ENCODE data around the gene ZSCAN5A.

DNA sequence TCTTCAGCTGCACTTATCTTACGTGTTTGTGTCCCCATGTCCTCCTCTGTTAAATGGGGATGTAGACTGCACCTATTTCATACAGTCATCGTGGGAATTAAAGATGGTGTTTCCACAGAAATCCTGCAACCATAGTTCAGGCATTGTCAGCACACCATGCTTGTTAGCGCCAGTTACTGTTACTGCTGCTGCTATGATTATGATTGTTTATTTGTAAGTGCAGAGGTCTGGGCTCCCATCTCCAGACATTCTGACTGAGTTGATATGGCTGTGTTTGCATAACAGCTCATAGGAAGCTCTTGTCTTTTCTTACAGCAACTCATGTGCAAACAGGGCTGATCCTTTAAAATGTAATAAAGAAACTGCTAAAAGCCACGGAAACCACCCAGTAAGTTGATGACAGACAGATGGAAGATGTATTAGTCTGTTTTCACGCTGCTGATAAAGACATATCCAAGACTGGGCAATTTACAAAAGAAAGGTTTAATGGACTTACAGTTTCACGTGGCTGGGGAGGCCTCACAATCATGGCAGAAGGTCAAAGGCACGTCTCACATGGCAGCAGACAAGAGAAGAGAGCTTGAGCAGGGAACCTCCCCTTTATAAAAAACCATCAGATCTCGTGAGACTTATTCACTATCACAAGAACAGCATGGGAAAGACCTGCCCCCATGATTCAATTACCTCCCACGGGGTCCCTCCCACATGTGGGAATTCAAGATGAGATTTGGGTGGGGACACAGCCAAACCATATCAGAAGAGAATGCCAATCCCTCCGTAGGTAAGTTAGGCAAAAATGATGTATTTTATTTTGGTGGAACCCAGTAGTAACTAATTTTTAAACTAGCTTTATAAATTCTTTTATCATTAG, 1.6 kb downstream of the ZSCAN5A start:
- TF ChIP-seq CTCF (conservative IDR thresholded peaks at IDR 0.05 in 1 of 2, IDR thresholded peaks at IDR 0.05 in 1 of 2; ENCODE audit: low read depth in 1 of 2, low read length in 2 of 2) (no peak), EZH2 (IDR thresholded peaks at IDR 0.05; ENCODE audit: low read length, missing control alignments) (no peak)
